ENCODE results near the gene ERG. TPM values are rescaled to one million over a fixed set of nuclear protein-coding genes. Genes with fewer than 3 reads are reported as not detected.

Gene ERG
- polyA plus RNA-seq, 2 of the 4 experiments (the other 2 are of a cell fraction) = not detected

DNA sequence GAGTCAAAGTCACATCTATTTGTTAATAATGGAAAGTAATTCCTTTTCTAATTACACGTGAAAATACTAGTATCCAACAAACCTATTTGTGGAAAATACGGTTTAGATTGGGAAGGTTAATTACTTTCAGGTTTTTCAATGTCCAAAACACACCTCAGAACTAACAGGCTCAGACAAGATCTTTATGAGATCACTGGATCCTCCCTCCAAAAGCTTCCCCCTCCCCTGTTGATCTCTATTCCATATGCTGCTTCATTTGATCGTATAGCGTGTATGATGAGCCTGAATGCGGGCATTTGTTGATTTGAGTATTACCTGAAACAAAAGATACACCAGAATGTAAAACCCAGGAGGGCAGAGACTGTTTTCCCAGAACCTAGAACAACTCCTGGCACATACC lies 26.5 kb downstream of the ERG start:
- ATAC-seq = no peak

DNA sequence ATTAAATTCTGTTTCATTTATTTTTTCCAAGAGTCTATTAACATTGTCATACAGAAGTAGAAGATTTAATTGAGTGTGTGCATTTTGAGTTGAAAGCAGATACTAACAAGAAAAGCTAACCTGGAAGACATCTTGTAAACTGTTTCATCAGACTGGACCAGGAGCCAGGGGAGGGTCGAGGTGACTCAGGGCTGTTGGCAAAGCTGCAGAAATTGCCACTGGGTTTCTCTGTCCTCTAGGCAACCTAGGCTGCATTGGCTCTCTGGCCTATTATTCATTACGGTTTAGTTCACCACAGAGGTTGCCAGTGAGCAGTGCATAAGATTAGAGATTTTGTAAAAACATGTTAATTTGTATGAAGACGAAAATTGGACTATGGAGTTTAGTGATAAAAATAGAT lies 27.5 kb downstream of the ERG start:
- H3K4me1 ChIP-seq = peaks cover 12% of the 10 kb centered on the region
- H3K9me3 ChIP-seq = no peaks in the 10 kb centered on the region
- 25% methylated on average over 3 of the region's 3 CpGs for WGBS (ENCODE audit: missing lambda C conversion rate)
- ChIA-PET CTCF (interaction anchor here (1.0 to 1.1 kb wide), 2 partner anchors 30 to 36 kb away, joined by 3 read pairs; no protein-coding TSS in a partner anchor), POLR2A (no interaction called here)
- H3K4me2 ChIP-seq = 0 out of 3 replicates have a peak overlapping the region, but pooled peaks have one; percentile 8
- TF ChIP-seq JUN (IDR thresholded peaks at IDR 0.05) (no peak), ZC3H11A (IDR thresholded peaks at IDR 0.05) (no peak), CBX8 (IDR thresholded peaks at IDR 0.05) (no peak), TFCP2L1 (CRISPR knock-in tag; IDR thresholded peaks at IDR 0.05) (no peak), RFX5 (IDR thresholded peaks at IDR 0.05) (no peak), EHF (CRISPR knock-in tag; IDR thresholded peaks at IDR 0.05) (no peak), ESRRA (IDR thresholded peaks at IDR 0.05; ENCODE audit: borderline replicate concordance, low read length) (no peak), MAX (IDR thresholded peaks at IDR 0.05) (no peak), HOXB13 (CRISPR knock-in tag; IDR thresholded peaks at IDR 0.05; ENCODE audit: low read depth) (no peak)
- ATAC-seq = peak in 1 of 2 experiments; percentile 57; a peak in 2 of 6 replicates
- peak; percentile 3 to 18 for DNase-seq (ENCODE audit: low read depth in 1 of 2, low spot score in 1 of 2)
- H3K4me3 ChIP-seq = no peak overlapping the region
- FAIRE-seq = no peak
- peak overlapping the region; percentile 27 to 43; a peak in 2 of 6 replicates for H3K27ac ChIP-seq

More for the DNA sequence above, 26.5 kb downstream of the ERG start:
- H3K4me1 ChIP-seq = peaks cover 12% of the 10 kb centered on the region
- H3K27ac ChIP-seq = no peak overlapping the region
- DNase-seq (ENCODE audit: low read depth in 1 of 2, low spot score in 1 of 2) (no peak), FAIRE-seq (no peak)
- no peak overlapping the region for H3K4me2 ChIP-seq
- ChIA-PET CTCF (no interaction called here), POLR2A (no interaction called here)
- TF ChIP-seq JUN (IDR thresholded peaks at IDR 0.05) (no peak), HOXA7 (CRISPR knock-in tag; IDR thresholded peaks at IDR 0.05) (no peak), ZFP36 (IDR thresholded peaks at IDR 0.05; ENCODE audit: borderline replicate concordance, partially characterized antibody) (no peak), HOXB5 (CRISPR knock-in tag; IDR thresholded peaks at IDR 0.05) (no peak), TP53 (CRISPR knock-in tag; IDR thresholded peaks at IDR 0.05) (no peak), SMC3 (IDR thresholded peaks at IDR 0.05) (no peak), RARB (CRISPR knock-in tag; IDR thresholded peaks at IDR 0.05) (no peak), HEYL (CRISPR knock-in tag; IDR thresholded peaks at IDR 0.05) (no peak), ESRRA (IDR thresholded peaks at IDR 0.05; ENCODE audit: borderline replicate concordance, low read length) (no peak)
- no peak overlapping the region for H3K4me3 ChIP-seq
- 86% methylated on average over 5 of the region's 5 CpGs for WGBS (ENCODE audit: missing lambda C conversion rate)
- H3K9me3 ChIP-seq = no peaks in the 10 kb centered on the region

DNA sequence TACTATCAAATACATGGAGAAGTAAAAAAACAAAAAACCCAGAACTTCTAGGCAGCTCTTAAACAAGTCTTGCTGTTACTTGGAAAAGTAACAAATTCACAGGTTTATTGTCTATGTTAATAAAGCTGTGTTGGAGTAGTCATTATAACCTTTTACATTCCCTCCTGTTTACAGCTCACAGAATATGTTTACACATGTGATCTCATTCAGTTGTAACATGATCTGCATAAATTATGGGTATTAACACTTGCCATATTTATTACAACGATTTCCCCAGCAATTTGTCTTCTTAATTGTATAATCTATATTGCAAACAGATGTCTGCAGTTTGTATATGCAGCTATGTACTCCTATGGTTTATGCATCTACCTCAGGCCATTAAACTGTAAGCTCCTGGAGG lies 28.6 kb downstream of the ERG start:
- POLR2A ChIA-PET = no interaction called here
- no peak overlapping the region for H3K27ac ChIP-seq
- FAIRE-seq = no peak
- peaks cover 12% of the 10 kb centered on the region for H3K4me1 ChIP-seq
- H3K4me2 ChIP-seq = peak overlapping the region; percentile 57; the same call in 2 of the 3 replicates
- 12% methylated on average over 1 of the region's 1 CpG for WGBS (ENCODE audit: missing lambda C conversion rate)
- TF ChIP-seq POLR2A (IDR thresholded peaks at IDR 0.05; ENCODE audit: low read length) (no peak), PBX3 (IDR thresholded peaks at IDR 0.05) (no peak), ESRRA (IDR thresholded peaks at IDR 0.05; ENCODE audit: borderline replicate concordance, low read length) (no peak), MAFK (IDR thresholded peaks at IDR 0.05; ENCODE audit: partially characterized antibody) (no peak), FOSL2 (IDR thresholded peaks at IDR 0.05) (no peak), FOSL2 (CRISPR knock-in tag; IDR thresholded peaks at IDR 0.05) (no peak), ATOH8 (CRISPR knock-in tag; IDR thresholded peaks at IDR 0.05; ENCODE audit: low read depth) (no peak), BCL3 (IDR thresholded peaks at IDR 0.05) (no peak), EHF (CRISPR knock-in tag; IDR thresholded peaks at IDR 0.05) (no peak), MYC (IDR thresholded peaks at IDR 0.05; ENCODE audit: borderline replicate concordance, low read length) (no peak), BHLHE40 (IDR thresholded peaks at IDR 0.05; ENCODE audit: low read depth, low read length) (no peak), PHF8 (IDR thresholded peaks at IDR 0.05; ENCODE audit: borderline replicate concordance, low read depth) (no peak), ZFP36 (IDR thresholded peaks at IDR 0.05; ENCODE audit: borderline replicate concordance, partially characterized antibody) (no peak), MAZ (IDR thresholded peaks at IDR 0.05; ENCODE audit: borderline replicate concordance, low read depth, low read length) (no peak), KDM5A (IDR thresholded peaks at IDR 0.05) (no peak), CBX2 (IDR thresholded peaks at IDR 0.05; ENCODE audit: borderline replicate concordance, low read depth) (no peak), JUNB (IDR thresholded peaks at IDR 0.05) (no peak), ZSCAN20 (CRISPR knock-in tag; IDR thresholded peaks at IDR 0.05) (no peak), SMC3 (IDR thresholded peaks at IDR 0.05) (no peak), HEYL (CRISPR knock-in tag; IDR thresholded peaks at IDR 0.05) (no peak)
- TF ChIP-seq, protein P1, sequence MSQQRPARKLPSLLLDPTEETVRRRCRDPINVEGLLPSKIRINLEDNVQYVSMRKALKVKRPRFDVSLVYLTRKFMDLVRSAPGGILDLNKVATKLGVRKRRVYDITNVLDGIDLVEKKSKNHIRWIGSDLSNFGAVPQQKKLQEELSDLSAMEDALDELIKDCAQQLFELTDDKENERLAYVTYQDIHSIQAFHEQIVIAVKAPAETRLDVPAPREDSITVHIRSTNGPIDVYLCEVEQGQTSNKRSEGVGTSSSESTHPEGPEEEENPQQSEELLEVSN (IDR thresholded peaks at IDR 0.05; ENCODE audit: borderline replicate concordance, low read depth) = no peak
- ATAC-seq = no peak
- no peaks in the 10 kb centered on the region for H3K9me3 ChIP-seq
- CTCF ChIA-PET = no interaction called here
- no peak overlapping the region for H3K4me3 ChIP-seq
- DNase-seq (ENCODE audit: low read depth in 1 of 2, low spot score in 1 of 2) = no peak

All from A549 (cell line).